ENCODE measurements around the gene PLEKHG5. TPM values are rescaled to one million over a fixed set of nuclear protein-coding genes. Genes with fewer than 3 reads are reported as not detected.
"Not testable (repeated sequence)": the region's sequence is repeated elsewhere in the genome, so short reads cannot be mapped to it uniquely, and the experiment has no call there.

Gene PLEKHG5
- polyA plus RNA-seq, 1 experiment: 4.3 TPM

- H3K4me3 ChIP-seq (ENCODE audit: low read depth, low read length): no peak overlapping the region
- ChIA-PET CTCF (interaction anchor here (0.6 to 9.5 kb wide), 5 partner anchors 7 to 372 kb away, joined by 3 to 62 read pairs (median 3); no protein-coding TSS in a partner anchor), POLR2A (no interaction called here)
- TF ChIP-seq CTCF (IDR thresholded peaks at IDR 0.05; ENCODE audit: insufficient read depth, low read depth, low read length): no peak
- no peaks in the 10 kb centered on the region for H3K36me3 ChIP-seq (ENCODE audit: control insufficient read depth, insufficient read depth, low read length)
- DNase-seq (ENCODE audit: low read depth): no peak
- peaks cover 32% of the 10 kb centered on the region for H3K27me3 ChIP-seq (ENCODE audit: control insufficient read depth, insufficient read depth, low read length)
Observed at GRCh38 chr1:6446665-6447015, 44.8 kb downstream of the PLEKHG5 start.

- CTCF ChIA-PET: interaction anchor here (0.6 to 1.8 kb wide), 7 partner anchors 16 to 203 kb away, joined by 3 to 6 read pairs (median 3); no protein-coding TSS in a partner anchor
- H3K36me3 ChIP-seq (ENCODE audit: control insufficient read depth, insufficient read depth, low read length); DNase-seq (ENCODE audit: low read depth); POLR2A ChIA-PET; H3K4me3 ChIP-seq (ENCODE audit: low read depth, low read length): not testable (repeated sequence)
- peaks cover 34% of the 10 kb centered on the region for H3K27me3 ChIP-seq (ENCODE audit: control insufficient read depth, insufficient read depth, low read length)
Observed at GRCh38 chr1:6445929-6446328, 45.5 kb downstream of the PLEKHG5 start.

GRCh38 chr1:6445062-6445763 lies 46.3 kb downstream of the PLEKHG5 start:
- no peaks in the 10 kb centered on the region for H3K36me3 ChIP-seq (ENCODE audit: control insufficient read depth, insufficient read depth, low read length)
- POLR2A ChIA-PET: no interaction called here

GRCh38 chr1:6444377-6444776 lies 47.1 kb downstream of the PLEKHG5 start:
- ChIA-PET POLR2A (no interaction called here), CTCF (interaction anchor here (0.6 to 1.8 kb wide), 3 partner anchors 19 to 91 kb away, joined by 3 to 6 read pairs (median 3); no protein-coding TSS in a partner anchor)
- TF ChIP-seq CTCF (IDR thresholded peaks at IDR 0.05; ENCODE audit: insufficient read depth, low read depth, low read length): no peak
- Histone ChIP-seq H3K36me3 (ENCODE audit: control insufficient read depth, insufficient read depth, low read length) (no peaks in the 10 kb centered on the region), H3K27me3 (ENCODE audit: control insufficient read depth, insufficient read depth, low read length) (peaks cover 24% of the 10 kb centered on the region), H3K4me3 (ENCODE audit: low read depth, low read length) (no peak overlapping the region)
- no peak for DNase-seq (ENCODE audit: low read depth)

More at GRCh38 chr1:6445062-6445763, 46.3 kb downstream of the PLEKHG5 start:
- CTCF ChIA-PET: interaction anchor here (0.6 to 1.8 kb wide), 7 partner anchors 15 to 204 kb away, joined by 3 to 6 read pairs (median 3); no protein-coding TSS in a partner anchor
- Histone ChIP-seq H3K4me3 (ENCODE audit: low read depth, low read length) (no peak overlapping the region), H3K27me3 (ENCODE audit: control insufficient read depth, insufficient read depth, low read length) (peaks cover 32% of the 10 kb centered on the region)
- TF ChIP-seq CTCF (IDR thresholded peaks at IDR 0.05; ENCODE audit: insufficient read depth, low read depth, low read length): peak; percentile 69
- DNase-seq (ENCODE audit: low read depth): no peak

- DNase-seq (ENCODE audit: low read depth): no peak
- no peak overlapping the region for H3K4me3 ChIP-seq (ENCODE audit: low read depth, low read length)
- CTCF ChIA-PET: interaction anchor here (0.8 to 7.7 kb wide), 4 partner anchors 21 to 197 kb away, joined by 3 to 33 read pairs (median 3); no protein-coding TSS in a partner anchor
- TF ChIP-seq CTCF (IDR thresholded peaks at IDR 0.05; ENCODE audit: insufficient read depth, low read depth, low read length): no peak
- H3K27me3 ChIP-seq (ENCODE audit: control insufficient read depth, insufficient read depth, low read length): peaks cover 21% of the 10 kb centered on the region
- POLR2A ChIA-PET: no interaction called here
- no peaks in the 10 kb centered on the region for H3K36me3 ChIP-seq (ENCODE audit: control insufficient read depth, insufficient read depth, low read length)
Observed at GRCh38 chr1:6443339-6444115, 47.9 kb downstream of the PLEKHG5 start.
